ENCODE measurements around the gene ADAM17.
"Not testable (repeated sequence)": the region's sequence is repeated elsewhere in the genome, so short reads cannot be mapped to it uniquely, and the experiment has no call there.

Gene ADAM17

DNA sequence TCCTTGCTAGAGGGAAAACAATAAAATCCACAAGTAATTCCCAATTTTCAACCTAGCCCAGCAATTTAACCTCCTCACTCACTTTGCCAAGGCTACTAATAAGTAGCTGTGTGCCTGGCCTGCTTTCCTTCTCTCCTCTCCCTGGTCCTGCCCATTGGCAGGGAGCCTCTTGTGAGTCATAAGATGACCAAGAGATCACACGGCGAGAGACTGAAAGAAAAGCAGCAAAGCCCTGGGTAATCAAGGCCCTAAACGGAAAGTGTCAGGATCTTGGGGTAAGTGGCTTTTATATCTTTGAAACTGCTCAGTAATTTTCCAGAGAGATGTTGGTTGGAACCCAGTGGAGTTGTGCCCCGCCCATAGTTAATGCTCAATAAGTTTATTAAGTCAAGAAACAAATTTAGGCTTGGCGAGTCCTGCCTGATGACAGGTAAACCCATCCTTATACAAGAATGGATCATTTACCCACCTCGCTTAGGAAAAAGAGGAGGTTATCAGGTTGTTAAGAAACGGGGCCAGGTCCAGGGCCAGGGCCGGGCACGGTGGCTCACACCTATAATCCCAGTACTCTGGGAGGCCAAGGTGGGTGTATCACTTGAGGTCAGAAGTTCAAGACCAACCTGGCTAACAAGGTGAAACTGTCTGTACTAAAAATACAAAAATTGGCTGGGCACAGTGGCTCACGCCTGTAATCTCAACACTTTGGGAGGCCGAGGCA lies 10.0 kb upstream of the ADAM17 start:
- DNase-seq = no peak

- DNase-seq = no peak
These were observed 5.0 kb upstream of the ADAM17 start for GRCh38 chr2:9560628-9561027.

- DNase-seq = no peak
These were observed 3.3 kb upstream of the ADAM17 start for GRCh38 chr2:9558948-9559381.

GRCh38 chr2:9556121-9556743 lies 602 bp upstream of the ADAM17 start:
- no peak for DNase-seq

- DNase-seq = peak; percentile 36 to 40
These were observed 721 bp downstream of the ADAM17 start for GRCh38 chr2:9554921-9555296.

DNA sequence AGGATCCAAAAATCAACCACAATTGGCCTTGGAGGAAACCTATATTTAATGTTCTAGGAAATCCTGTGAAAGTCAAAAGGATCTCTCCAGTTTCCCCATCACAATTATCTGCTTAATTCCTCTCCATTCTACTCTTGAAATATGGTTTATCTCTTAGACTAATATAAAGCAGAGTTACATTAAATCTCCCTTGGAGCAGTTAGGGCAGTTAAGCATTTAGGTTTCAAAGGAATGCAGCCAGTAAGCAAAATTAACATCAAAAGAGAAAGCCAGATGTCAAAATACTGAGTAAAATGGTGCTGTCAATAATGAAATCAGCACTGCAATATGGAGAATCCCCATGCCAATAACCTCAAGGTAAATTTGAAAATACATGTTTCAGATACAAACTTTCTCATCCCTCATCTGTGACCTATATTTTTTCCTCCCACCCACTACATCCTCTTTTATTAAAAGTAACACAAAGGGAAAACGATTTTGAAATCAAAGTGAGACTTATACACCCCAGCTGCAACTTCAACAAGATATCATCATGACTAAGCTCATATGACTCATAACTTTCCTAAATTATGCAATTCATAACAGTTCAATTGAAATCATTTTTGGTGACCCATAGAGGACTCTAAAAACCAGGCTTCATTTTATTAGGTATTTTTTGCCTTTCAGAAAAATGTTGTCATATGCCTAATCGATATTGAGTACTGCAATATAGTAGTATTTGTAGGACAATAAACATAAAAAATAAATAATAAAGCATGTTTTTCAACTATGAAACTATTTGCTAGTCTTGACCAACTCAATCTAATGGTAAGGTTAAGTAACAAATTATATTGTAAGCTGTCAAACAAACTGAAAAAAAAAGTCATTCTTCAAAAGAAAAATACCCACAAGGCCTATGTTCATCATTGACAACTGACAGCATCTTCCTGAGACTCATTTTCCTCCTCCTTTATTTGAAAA lies 3.1 kb downstream of the ADAM17 start:
- peak in 1 of 2 donors; percentile 33 for DNase-seq

- DNase-seq = not testable (repeated sequence)
These were observed 4.7 kb downstream of the ADAM17 start for GRCh38 chr2:9550859-9551391.

- no peak for DNase-seq
These were observed 6.2 kb downstream of the ADAM17 start for GRCh38 chr2:9549420-9549819.

- DNase-seq = peak in 1 of 2 donors; percentile 32
These were observed 7.1 kb downstream of the ADAM17 start for GRCh38 chr2:9548506-9548905.

- no peak for DNase-seq
These were observed 8.2 kb downstream of the ADAM17 start for GRCh38 chr2:9547262-9547991.

DNA sequence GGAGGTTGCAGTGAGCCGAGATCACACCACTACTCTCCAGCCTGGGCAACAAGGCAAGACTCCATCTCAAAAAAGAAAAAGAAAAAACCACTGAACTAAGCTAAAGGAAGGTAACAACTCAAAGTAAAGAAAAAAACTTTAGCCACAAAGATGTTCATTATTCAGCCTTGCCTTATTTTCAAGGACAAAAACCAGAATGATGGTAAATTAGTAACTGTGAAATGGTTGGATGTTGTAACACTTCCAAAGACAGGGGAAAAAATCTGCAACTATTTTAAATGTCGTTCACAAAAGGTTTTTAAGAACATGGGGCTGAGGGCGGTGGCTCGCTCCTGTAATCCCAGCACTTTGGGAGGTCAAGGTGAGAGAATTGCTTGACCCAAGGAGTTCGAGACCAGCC lies 10.1 kb downstream of the ADAM17 start:
- no peak for DNase-seq

- DNase-seq = no peak
These were observed 12.1 kb downstream of the ADAM17 start for GRCh38 chr2:9543557-9543956.

DNA sequence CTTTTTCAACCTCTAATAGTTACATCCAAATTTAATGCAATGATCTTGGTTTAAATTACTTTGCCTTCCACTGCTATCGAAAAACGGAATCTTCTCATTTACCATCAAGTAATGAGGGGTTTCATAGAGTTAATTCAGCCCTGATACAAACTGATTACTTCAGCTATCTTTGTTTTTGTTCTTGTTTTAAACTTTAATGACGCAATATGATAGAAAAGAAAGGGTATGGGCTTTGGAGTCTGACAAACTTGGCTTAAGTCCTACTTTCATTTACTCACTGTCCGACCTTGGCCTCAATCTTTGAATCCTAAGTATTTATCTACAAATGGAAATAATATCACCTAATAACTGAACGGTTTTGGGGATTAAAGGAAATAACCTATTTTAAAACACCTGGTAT lies 16.1 kb downstream of the ADAM17 start:
- no peak for DNase-seq

GRCh38 chr2:9538000-9538507 lies 17.6 kb downstream of the ADAM17 start:
- no peak for DNase-seq

DNA sequence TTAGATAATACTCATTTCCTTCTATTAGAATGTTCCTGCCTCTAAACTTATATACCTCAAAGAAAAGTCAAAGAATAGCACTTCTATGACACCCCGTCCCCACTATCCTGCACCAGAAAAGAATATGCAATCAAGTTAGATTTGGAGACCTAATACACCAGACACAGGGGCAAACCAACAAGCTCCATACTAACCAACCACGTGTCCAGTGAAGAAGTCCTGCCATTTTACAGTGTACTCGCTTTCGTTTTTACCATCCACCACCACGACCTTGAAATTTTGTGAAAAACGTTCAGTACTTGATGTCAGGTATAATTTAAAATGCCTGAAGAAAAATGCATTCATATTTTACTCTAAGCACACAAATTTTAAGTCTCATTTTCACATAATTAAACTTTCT lies 19.1 kb downstream of the ADAM17 start:
- no peak for DNase-seq

DNA sequence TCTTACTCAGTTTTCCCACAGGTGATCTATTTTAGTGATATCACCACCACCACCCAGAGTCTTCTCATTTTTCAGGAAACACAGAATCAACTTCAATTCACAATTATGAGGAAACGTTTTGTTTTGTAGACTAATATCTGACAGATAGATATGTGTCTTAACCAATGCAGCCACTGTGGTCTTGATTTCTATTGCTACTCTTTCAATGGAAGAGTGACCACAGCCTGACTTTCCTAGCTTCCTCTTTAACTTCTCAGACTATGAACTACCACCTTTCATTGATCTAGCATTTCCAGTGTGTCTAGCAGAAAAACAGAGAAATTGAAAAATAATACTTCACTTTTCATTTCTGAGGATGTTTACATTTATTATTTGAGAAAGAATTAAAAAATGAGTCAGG lies 20.5 kb downstream of the ADAM17 start:
- no peak for DNase-seq

- no peak for DNase-seq
These were observed 22.0 kb downstream of the ADAM17 start for GRCh38 chr2:9533663-9534062.

- no peak for DNase-seq
These were observed 23.2 kb downstream of the ADAM17 start for GRCh38 chr2:9532421-9532820.

GRCh38 chr2:9527995-9528787 lies 27.4 kb downstream of the ADAM17 start:
- no peak for DNase-seq

- DNase-seq = no peak
These were observed 30.4 kb downstream of the ADAM17 start for GRCh38 chr2:9525266-9525665.

DNA sequence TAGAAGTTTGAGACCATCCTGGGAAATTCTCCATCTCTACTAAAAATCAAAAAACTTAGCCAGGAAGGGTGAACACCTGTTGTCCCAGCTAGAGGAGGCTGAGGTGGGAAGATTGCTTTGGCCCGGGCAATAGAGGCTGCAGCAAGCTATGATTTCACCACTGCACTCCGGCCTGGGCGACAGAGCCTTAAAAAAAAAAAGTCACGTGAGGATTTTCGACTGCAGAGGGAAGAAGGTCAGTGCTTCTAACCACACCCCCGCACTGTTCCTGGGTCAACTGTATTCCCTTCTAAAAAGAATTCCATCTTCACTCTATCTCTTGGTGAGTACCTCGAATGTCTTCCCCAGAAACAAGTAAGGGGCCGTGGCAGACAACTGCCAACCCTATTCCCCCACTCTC lies 31.3 kb downstream of the ADAM17 start:
- DNase-seq = no peak

DNA sequence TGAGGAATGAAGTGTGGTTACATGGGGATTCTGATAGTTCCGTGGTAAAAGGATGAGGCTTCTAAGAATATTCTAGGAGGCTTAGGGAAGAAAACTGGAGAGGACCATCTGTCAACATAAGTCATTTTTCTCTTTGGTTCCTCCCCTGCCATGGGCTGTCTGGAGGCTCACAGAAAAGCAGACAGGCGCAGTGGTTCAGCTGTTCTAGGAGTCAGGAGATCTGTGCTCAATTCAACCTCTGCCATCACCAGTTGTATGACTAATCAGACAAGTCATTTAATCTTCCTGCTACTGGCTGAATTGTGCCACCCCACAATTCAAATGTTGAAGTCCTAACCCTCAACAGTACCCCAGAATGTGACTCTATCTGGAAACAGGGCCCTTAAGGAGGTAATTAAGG lies 36.4 kb downstream of the ADAM17 start:
- no peak for DNase-seq

All from CD4-positive, alpha-beta T cell treated with Interleukin-1 beta for 1 hour (primary cell).